ENCODE results near the gene FANCI.

FANCI gene

GRCh38 chr15:89208256-89208655, 35.5 kb upstream of the FANCI start:
- TF ChIP-seq CTCF (IDR thresholded peaks at IDR 0.05; ENCODE audit: insufficient read depth, missing control alignments): no peak
- DNase-seq (ENCODE audit: insufficient read length, low spot score) (no peak), FAIRE-seq (no peak)

GRCh38 chr15:89209057-89209456, 34.7 kb upstream of the FANCI start:
- no peak for TF ChIP-seq CTCF (IDR thresholded peaks at IDR 0.05; ENCODE audit: insufficient read depth, missing control alignments)
- FAIRE-seq: no peak

GRCh38 chr15:89211678-89212170, 32.1 kb upstream of the FANCI start:
- DNase-seq (ENCODE audit: insufficient read length, low spot score): no peak
- no peak for FAIRE-seq
- no peak for TF ChIP-seq CTCF (IDR thresholded peaks at IDR 0.05; ENCODE audit: insufficient read depth, missing control alignments)

More at GRCh38 chr15:89209057-89209456, 34.7 kb upstream of the FANCI start:
- DNase-seq (ENCODE audit: insufficient read length, low spot score): no peak

- FAIRE-seq (no peak), DNase-seq (ENCODE audit: insufficient read length, low spot score) (no peak)
These were observed 28.2 kb upstream of the FANCI start for GRCh38 chr15:89215627-89216026.

GRCh38 chr15:89217031-89217430, 26.7 kb upstream of the FANCI start:
- DNase-seq (ENCODE audit: insufficient read length, low spot score) (no peak), FAIRE-seq (no peak)
- no peak for TF ChIP-seq CTCF (IDR thresholded peaks at IDR 0.05; ENCODE audit: insufficient read depth, missing control alignments)

More at GRCh38 chr15:89215627-89216026, 28.2 kb upstream of the FANCI start:
- no peak for TF ChIP-seq CTCF (IDR thresholded peaks at IDR 0.05; ENCODE audit: insufficient read depth, missing control alignments)

- no peak for DNase-seq (ENCODE audit: insufficient read length, low spot score)
- FAIRE-seq: no peak
- no peak for TF ChIP-seq CTCF (IDR thresholded peaks at IDR 0.05; ENCODE audit: insufficient read depth, missing control alignments)
These were observed 25.9 kb upstream of the FANCI start for GRCh38 chr15:89217686-89218376.

- FAIRE-seq: no peak
- no peak for TF ChIP-seq CTCF (IDR thresholded peaks at IDR 0.05; ENCODE audit: insufficient read depth, missing control alignments)
- DNase-seq (ENCODE audit: insufficient read length, low spot score): no peak
These were observed 25.2 kb upstream of the FANCI start for GRCh38 chr15:89218531-89218930.

Data from D721Med (cell line).